ENCODE data around the gene SMAP1. TPM values are rescaled to one million over a fixed set of nuclear protein-coding genes. Genes with fewer than 3 reads are reported as not detected.

The SMAP1 gene
- total RNA-seq, 4 donors from 2014 or later: 31.7 to 44.6 (median 33.6) TPM

GRCh38 chr6:70627500-70628254, 40.0 kb upstream of the SMAP1 start:
- WGBS, 2 donors: 96% methylated on average over 15 to 18 of the region's 36 CpGs
- Histone ChIP-seq H3K9me3 (no peaks in the 10 kb centered on the region), H3K4me1 (no peaks in the 10 kb centered on the region), H3K27me3 (no peaks in the 10 kb centered on the region), H3K36me3 (no peaks in the 10 kb centered on the region), H3K27ac (no peak overlapping the region), H3K4me3 (no peak overlapping the region)
- intact Hi-C loops (cut with DNase I): no loop called here
- DNase-seq: no peak
- TF ChIP-seq POLR2A (IDR thresholded peaks at IDR 0.05) (no peak), CTCF (IDR thresholded peaks at IDR 0.05) (no peak)

- intact Hi-C loops (cut with DNase I): no loop called here
- 58 to 82% methylated on average over 1 of the region's 1 CpG for WGBS, 2 donors
Measured at GRCh38 chr6:70629929-70630328, 37.8 kb upstream of the SMAP1 start.

DNA sequence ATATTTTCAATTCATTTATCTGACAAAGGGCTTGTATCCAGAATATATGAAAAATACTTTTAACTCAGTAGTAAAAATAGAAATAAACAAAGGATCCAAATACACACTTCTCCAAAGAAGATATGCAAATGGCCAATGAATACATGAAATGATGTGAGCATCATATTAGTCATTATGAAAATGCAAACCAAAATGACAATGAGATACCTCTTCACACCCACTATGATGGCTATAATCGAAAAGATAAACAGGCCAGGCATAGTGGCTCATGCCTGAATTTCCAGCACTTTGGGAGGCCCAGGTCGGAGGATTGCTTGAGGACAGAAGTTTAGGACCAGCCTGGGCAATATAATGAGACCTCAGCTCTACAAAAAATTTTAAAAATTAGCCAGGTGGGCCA, 33.8 kb upstream of the SMAP1 start:
- 47 to 64% methylated on average over 2 of the region's 2 CpGs for WGBS, 2 donors
- no peaks in the 10 kb centered on the region for H3K9me3 ChIP-seq
- H3K36me3 ChIP-seq: no peaks in the 10 kb centered on the region
- H3K4me1 ChIP-seq: no peaks in the 10 kb centered on the region
- no peaks in the 10 kb centered on the region for H3K27me3 ChIP-seq
- no peak for DNase-seq
- no peak overlapping the region for H3K4me3 ChIP-seq
- TF ChIP-seq POLR2A (IDR thresholded peaks at IDR 0.05) (no peak), CTCF (IDR thresholded peaks at IDR 0.05) (no peak)
- no peak overlapping the region for H3K27ac ChIP-seq
- intact Hi-C loops (cut with DNase I): no loop called here

More at GRCh38 chr6:70629929-70630328, 37.8 kb upstream of the SMAP1 start:
- H3K27ac ChIP-seq: no peak overlapping the region
- no peaks in the 10 kb centered on the region for H3K9me3 ChIP-seq
- DNase-seq: no peak
- TF ChIP-seq CTCF (IDR thresholded peaks at IDR 0.05) (no peak), POLR2A (IDR thresholded peaks at IDR 0.05) (no peak)
- no peaks in the 10 kb centered on the region for H3K4me1 ChIP-seq
- H3K4me3 ChIP-seq: no peak overlapping the region
- no peaks in the 10 kb centered on the region for H3K27me3 ChIP-seq
- H3K36me3 ChIP-seq: no peaks in the 10 kb centered on the region

DNA sequence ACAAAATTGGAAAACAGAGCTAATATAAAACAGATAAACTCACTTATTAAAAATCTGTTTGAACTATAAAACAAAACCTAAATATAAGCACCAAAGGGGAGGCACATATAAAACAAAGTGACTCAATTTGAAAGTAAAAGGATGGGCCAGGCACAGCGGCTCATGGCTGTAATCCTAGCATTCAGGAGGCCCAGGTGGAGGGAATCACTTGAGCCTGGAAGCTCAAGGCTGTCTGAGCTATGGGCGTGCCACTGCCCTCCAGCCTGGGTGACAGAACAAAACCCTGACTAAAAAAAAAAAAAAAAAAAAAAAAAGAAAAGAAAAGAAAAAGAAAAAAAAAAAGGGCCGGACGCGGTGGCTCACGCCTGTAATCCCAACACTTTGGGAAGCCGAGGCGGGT, 31.1 kb upstream of the SMAP1 start:
- Histone ChIP-seq H3K27ac (no peak overlapping the region), H3K27me3 (no peaks in the 10 kb centered on the region), H3K4me3 (no peak overlapping the region), H3K36me3 (no peaks in the 10 kb centered on the region), H3K9me3 (no peaks in the 10 kb centered on the region), H3K4me1 (no peaks in the 10 kb centered on the region)
- no peak for DNase-seq
- intact Hi-C loops (cut with DNase I): no loop called here
- WGBS, 2 donors: 91 to 93% methylated on average over 7 to 8 of the region's 8 CpGs
- TF ChIP-seq CTCF (IDR thresholded peaks at IDR 0.05): no peak
- TF ChIP-seq POLR2A (IDR thresholded peaks at IDR 0.05): no peak

GRCh38 chr6:70638468-70638867, 29.2 kb upstream of the SMAP1 start:
- intact Hi-C loops (cut with DNase I): no loop called here
- Histone ChIP-seq H3K27ac (no peak overlapping the region), H3K36me3 (no peaks in the 10 kb centered on the region), H3K4me3 (no peak overlapping the region), H3K27me3 (peaks cover 0 to 7% (median 0%) of the 10 kb centered on the region in 4 donors), H3K9me3 (no peaks in the 10 kb centered on the region), H3K4me1 (no peaks in the 10 kb centered on the region)
- no peak for DNase-seq
- WGBS, 2 donors: 83 to 95% methylated on average over 1 of the region's 1 CpG
- TF ChIP-seq POLR2A (IDR thresholded peaks at IDR 0.05): no peak
- no peak for TF ChIP-seq CTCF (IDR thresholded peaks at IDR 0.05)
